HG02588 (cell line): ENCODE results near the gene ARIH1.

ENCODE experiments used
- ATAC-seq: cut with Tn5 transposase; IDR thresholded peaks from one replicate; pipeline ENCODE4 v1.9.1; 2021; ENCODE audit warnings: mild to moderate bottlenecking, moderate library complexity; ENCODE audit not compliant: unreplicated experiment

The ARIH1 gene

GRCh38 chr15:72536506-72536905 lies 62.4 kb downstream of the ARIH1 start:
- no peak for ATAC-seq

DNA sequence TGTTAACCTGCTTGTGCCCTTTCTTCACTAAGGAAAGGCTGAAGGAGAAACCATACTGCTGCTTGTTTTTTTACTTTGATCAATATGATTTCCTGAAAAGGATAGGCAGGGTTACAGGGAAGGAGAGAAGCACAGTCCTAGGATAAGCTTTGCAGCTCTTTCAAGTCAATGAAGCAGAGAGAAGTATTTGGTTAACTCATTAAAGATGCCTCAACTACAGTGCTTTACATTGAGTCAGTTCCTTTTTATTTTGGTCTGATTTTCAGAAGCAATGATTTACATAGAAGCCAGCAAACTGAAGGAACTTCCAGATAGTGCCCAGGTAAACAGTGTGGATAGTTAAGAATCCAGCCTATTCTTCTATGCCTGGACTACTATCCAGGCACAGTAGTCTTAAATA lies 64.8 kb downstream of the ARIH1 start:
- no peak for ATAC-seq

DNA sequence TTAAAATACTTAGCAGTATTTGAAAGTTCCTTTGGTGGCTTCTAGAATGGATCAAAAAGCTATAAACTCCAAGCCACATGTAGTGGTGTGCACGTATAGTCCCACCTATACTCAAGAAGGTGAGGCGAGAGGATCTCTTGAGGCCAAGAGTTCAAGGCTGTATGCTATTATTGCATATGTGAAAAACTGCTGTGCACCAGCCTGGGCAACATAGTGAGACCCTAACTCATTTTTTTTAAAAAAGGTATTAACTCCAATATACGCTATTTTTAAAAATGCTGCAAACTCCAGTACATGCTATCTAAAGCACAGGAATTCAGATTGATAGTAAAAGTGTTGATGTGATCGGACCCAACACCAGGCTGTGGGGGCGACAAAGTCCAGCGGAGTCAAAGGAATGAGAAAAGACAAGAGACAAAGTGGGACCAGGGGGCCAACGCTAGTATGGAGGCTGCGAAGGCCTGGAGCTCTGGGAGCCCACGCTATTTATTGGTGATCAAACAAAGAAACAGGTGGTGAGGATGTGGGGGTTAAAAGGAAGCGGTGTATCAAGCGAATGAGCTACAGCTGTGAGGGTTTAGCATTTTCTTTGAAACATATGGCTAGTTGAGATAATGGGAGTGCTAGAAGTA lies 66.6 kb downstream of the ARIH1 start:
- ATAC-seq: no peak

DNA sequence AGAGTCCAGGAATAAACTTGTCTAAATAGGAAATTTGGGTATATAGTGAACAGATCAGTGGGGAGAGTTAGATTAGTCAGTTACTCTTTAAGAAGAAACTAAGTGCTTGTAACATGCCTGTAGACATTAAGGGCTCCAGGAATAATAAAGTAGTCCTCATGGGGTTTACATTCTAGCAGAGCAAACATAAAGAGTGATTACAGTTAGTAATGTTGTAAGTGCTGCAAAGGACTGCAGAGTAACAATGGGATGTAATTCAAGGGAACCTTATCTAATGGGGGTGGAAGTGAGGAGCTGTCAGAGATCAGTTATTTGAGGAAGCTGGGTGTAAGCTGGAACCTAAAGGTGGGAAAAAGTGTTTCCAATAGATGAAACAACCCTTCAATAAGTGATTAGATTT lies 67.5 kb downstream of the ARIH1 start:
- ATAC-seq: no peak

GRCh38 chr15:72545156-72545555 lies 71.0 kb downstream of the ARIH1 start:
- ATAC-seq: no peak

DNA sequence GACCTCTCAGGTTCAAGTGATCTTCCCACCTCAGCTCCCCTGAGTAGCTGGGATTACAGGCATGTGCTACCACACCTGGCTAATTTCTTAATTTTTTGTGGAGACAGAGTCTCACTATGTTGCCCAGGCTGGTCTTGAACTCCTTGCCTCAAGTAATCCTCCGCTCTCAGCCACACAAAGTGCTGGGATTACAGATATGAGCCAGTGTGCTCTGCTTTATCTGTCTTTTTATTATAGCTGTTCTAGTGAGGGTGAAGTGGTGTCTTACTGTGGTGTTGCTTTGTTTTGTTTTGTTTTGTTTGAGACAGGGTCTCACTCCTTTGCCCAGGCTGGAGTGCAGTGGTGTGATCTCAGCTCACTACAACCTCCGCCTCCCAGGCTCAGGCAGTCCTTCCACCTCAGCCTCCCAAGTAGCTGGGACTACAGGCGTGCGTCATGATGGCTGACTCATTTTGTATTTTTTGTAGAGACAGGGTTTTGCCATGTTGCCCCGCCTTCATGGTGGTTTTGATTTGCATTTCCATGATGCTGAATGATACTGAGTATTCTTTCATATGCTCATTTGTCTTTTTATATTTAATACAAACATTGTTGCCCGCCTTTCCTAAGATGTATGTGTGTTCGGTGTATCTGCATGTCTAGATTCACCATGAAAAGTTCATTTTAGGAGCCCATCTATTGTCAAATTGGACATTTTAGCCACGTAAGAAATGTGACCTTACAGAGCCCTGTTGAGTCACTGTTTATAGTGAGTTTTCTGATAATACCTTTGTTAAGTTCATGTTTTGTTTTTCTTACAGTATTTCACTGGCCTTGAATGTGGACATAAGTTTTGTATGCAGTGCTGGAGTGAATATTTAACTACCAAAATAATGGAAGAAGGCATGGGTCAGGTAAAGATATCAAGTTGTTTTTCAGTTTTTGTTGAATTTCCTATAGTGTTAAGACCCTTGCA lies 80.6 kb downstream of the ARIH1 start:
- ATAC-seq: no peak

DNA sequence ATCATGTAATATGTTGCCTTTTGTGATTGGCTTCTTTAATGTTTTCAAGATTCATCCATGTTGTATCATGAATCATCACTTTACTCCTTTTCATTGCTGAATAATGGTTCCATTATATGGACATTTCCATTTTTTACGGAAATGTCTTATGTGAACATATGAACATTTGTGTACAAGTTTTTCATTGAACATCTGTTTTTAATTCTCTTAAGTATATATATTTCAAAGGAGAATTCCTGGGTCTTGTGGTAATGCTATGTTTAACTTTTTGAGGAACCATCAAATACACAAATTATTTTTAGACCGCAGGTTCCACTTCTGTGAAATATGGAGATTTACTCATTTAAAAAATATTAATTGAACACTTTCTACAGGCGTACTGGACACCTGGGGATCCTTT lies 85.7 kb downstream of the ARIH1 start:
- ATAC-seq: no peak

DNA sequence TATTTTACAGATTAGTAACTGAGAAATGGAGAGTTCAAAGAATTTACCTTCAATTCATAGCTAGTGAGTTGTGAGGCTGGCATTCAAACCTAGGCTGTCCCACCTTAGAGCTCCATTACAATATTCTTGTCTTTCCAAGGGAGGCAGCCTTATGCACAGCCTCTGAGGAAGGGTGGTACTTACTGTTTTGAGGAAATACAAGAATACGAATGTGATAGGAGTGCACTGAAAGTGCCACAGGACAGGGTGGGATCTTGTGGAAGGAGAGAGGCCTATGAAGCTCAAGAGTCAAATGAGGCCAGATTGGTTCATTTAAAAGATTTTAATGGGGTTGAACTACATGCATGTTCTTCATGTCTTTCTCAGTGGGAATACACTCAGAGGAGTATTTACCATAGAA lies 86.3 kb downstream of the ARIH1 start:
- ATAC-seq: no peak

GRCh38 chr15:72562386-72562785 lies 88.3 kb downstream of the ARIH1 start:
- ATAC-seq: no peak

GRCh38 chr15:72562878-72563277 lies 88.7 kb downstream of the ARIH1 start:
- ATAC-seq: no peak

DNA sequence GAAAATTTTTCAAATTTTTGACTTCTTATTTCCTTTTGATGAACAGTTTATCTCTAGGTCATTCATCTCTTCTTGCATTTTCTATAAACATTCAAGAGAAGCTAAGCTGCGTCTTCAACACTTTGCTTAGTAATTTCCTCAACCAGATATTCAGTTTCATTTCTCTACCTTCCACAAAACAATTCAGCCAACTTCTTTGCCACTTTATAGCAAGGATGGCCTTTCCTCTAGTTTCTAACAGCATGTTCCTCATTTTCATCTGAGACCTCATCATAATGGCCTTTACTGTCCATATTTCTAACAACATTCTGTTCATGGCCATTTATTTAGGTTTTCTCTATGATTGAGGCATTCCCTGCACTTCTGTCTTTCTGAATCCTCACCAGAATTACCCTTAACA lies 90.0 kb downstream of the ARIH1 start:
- no peak for ATAC-seq

- no peak for ATAC-seq
Observed at GRCh38 chr15:72566973-72567372, 92.8 kb downstream of the ARIH1 start.

DNA sequence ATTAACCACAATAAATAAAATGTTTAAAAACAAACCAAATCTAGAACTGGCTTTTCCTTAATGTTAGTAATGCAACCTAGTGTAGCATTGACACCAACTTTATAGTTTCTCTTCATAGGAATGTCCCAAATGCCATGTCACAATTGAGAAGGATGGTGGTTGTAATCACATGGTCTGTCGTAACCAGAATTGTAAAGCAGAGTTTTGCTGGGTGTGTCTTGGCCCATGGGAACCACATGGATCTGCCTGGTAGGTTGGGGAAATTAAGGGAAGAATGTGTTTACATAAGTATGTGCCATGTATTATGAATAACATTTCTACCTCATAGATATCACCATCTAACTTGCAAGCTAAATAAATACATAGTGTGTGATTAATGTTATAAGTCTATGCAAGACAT lies 95.9 kb downstream of the ARIH1 start:
- no peak for ATAC-seq

GRCh38 chr15:72579814-72580213 lies 105.7 kb downstream of the ARIH1 start:
- ATAC-seq: no peak

DNA sequence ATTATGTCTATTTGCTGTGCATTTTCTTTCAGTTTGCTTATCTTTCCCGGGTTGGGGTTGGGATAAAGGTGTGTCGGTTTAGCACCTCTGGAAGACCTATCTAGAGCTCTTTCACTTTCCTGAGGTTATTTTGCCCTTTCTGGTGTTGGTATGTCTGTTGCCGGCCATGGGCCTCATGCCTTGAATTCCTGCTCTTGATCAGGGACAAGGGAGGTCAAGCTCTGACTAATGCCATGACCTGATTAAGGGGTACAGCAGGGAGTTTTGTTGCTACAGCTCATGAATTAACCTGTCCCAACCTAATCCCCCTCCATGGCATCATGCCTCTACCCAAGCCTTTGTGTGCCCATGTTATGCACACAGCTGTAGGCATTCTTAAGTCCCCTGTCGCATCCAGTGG lies 109.9 kb downstream of the ARIH1 start:
- no peak for ATAC-seq

- no peak for ATAC-seq
Observed at GRCh38 chr15:72585025-72585424, 110.9 kb downstream of the ARIH1 start.

- ATAC-seq: no peak
Observed at GRCh38 chr15:72585476-72586058, 111.4 kb downstream of the ARIH1 start.

DNA sequence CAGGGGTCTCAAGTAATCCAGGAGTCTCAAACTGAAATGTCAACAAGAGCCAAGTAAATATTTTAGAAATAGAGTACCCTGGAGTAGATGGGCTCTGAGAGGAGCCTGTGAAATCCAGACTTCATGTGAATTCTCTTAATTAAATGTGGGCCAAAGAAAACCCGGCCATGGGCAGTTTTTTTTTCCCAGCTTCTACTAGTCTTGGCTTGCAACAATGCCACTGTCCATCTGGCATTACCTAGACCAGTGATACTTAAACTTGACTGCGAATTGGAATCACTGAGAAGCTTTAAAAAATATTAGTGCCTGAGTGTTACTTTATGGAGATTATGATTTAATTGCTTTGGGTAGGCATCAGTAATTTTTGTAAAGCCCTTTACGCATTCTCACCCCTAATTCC lies 114.0 kb downstream of the ARIH1 start:
- no peak for ATAC-seq

GRCh38 chr15:72590427-72590826 lies 116.3 kb downstream of the ARIH1 start:
- no peak for ATAC-seq

DNA sequence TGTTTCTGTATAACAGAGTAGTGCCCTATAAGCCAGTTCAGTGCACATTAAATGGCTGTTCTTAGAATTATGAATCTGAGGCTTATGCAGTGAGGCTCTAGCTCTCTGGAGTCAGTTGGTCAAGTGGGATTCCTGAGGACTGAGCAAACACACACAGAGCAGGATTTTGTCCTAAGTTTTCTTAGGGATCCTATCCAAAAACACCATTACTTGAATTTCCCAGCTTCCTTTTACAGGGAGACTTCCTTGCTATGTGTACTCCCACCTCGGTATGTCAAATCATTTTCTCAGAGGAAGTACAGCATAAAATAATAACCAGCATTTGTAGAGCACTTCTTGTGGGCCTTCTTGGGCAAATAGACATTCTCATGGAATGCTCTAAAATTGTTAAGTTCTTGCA lies 117.2 kb downstream of the ARIH1 start:
- ATAC-seq: no peak

GRCh38 chr15:72592097-72592496 lies 118.0 kb downstream of the ARIH1 start:
- no peak for ATAC-seq

GRCh38 chr15:72592676-72593075 lies 118.5 kb downstream of the ARIH1 start:
- no peak for ATAC-seq
